ENCODE measurements around the gene DNAH6. TPM values are rescaled to one million over a fixed set of nuclear protein-coding genes. Genes with fewer than 3 reads are reported as not detected.

The DNAH6 gene
- total RNA-seq, 4 donors from 2014 or later = 1.00 to 2.9 (median 2.1) TPM

DNA sequence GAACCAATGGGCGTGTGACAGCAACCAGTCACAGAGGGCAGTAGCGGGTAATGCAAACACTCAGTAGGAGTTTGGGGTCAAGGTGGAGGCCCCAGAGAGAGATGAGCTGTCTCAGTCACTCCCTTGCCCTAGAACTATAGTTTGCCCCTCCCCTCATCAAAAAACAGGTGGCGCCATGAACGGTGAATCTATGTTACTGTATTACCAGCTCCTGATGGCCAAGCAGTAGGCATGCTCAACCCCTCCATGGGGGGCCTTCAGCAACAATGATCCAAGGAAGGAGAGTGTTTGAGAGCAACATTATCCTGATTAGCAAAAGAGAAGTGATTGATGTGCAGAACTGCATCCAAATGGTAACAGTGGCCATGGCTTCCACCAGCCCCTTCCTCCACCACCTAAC, 334.2 kb downstream of the DNAH6 start:
- H3K36me3 ChIP-seq = no peaks in the 10 kb centered on the region
- in situ Hi-C loops (cut with MboI; ENCODE audit: low pct_ligation_motif_present in 1 of 4, low pct_unique_long_range_greater_than_20kb in 1 of 4, low sequenced_read_pairs in 3 of 4) = loop anchor here in 1 of 4 donors (25.0 kb wide), 1 partner anchor 363 kb away; no protein-coding TSS in a partner anchor
- TF ChIP-seq EP300 (IDR thresholded peaks at IDR 0.05; ENCODE audit: low read depth) (no peak), POLR2A (IDR thresholded peaks at IDR 0.05) (no peak)
- H3K4me1 ChIP-seq = peaks cover 0 to 15% (median 8%) of the 10 kb centered on the region in 4 donors
- H3K4me3 ChIP-seq = no peak overlapping the region
- H3K27ac ChIP-seq = no peak overlapping the region
- WGBS, 2 donors (ENCODE audit: low coverage in 1 of 2) = 87% methylated on average over 4 of the region's 4 CpGs; no CpG with 5 or more reads in 1 of the 2 donors
- no peak for DNase-seq
- H3K27me3 ChIP-seq = no peaks in the 10 kb centered on the region
- intact Hi-C loops (cut with DNase I; ENCODE audit: low total_unique reads) = no loop called here
- H3K9me3 ChIP-seq = no peaks in the 10 kb centered on the region

DNA sequence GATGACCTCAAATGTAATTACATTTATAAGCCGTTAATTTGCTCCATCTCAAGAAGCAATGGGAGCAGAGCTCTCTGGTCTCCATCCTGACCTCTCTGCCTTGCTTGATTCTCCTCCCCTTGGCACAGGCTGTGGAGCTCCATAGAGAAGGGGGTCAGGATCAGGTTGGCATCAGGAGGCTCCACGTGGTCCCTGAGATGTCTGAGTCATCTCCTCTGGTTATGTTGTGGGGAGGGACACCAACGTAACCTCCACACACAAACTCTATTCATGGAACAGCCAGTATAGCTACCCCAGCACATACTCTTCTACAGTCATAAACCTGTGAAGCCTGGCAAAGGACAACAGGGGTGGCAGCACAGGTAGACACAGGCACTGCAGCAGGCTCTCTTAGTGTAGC, 335.6 kb downstream of the DNAH6 start:
- Histone ChIP-seq H3K27ac (no peak overlapping the region), H3K27me3 (no peaks in the 10 kb centered on the region), H3K36me3 (no peaks in the 10 kb centered on the region), H3K4me3 (no peak overlapping the region), H3K9me3 (no peaks in the 10 kb centered on the region), H3K4me1 (peaks cover 1 to 12% (median 2%) of the 10 kb centered on the region in 4 donors)
- no peak for DNase-seq
- TF ChIP-seq POLR2AphosphoS5 (IDR thresholded peaks at IDR 0.05) (no peak), POLR2A (IDR thresholded peaks at IDR 0.05) (no peak), EP300 (IDR thresholded peaks at IDR 0.05; ENCODE audit: low read depth) (no peak)
- TF ChIP-seq, protein P1, sequence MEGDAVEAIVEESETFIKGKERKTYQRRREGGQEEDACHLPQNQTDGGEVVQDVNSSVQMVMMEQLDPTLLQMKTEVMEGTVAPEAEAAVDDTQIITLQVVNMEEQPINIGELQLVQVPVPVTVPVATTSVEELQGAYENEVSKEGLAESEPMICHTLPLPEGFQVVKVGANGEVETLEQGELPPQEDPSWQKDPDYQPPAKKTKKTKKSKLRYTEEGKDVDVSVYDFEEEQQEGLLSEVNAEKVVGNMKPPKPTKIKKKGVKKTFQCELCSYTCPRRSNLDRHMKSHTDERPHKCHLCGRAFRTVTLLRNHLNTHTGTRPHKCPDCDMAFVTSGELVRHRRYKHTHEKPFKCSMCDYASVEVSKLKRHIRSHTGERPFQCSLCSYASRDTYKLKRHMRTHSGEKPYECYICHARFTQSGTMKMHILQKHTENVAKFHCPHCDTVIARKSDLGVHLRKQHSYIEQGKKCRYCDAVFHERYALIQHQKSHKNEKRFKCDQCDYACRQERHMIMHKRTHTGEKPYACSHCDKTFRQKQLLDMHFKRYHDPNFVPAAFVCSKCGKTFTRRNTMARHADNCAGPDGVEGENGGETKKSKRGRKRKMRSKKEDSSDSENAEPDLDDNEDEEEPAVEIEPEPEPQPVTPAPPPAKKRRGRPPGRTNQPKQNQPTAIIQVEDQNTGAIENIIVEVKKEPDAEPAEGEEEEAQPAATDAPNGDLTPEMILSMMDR (IDR thresholded peaks at IDR 0.05) = no peak
- intact Hi-C loops (cut with DNase I; ENCODE audit: low total_unique reads) = no loop called here
- in situ Hi-C loops (cut with MboI; ENCODE audit: low pct_ligation_motif_present in 1 of 4, low pct_unique_long_range_greater_than_20kb in 1 of 4, low sequenced_read_pairs in 3 of 4) = loop anchor here in 1 of 4 donors (25.0 kb wide), 1 partner anchor 365 kb away; no protein-coding TSS in a partner anchor
- WGBS, 2 donors (ENCODE audit: low coverage in 1 of 2) = 74 to 83% methylated on average over 2 to 3 of the region's 3 CpGs

DNA sequence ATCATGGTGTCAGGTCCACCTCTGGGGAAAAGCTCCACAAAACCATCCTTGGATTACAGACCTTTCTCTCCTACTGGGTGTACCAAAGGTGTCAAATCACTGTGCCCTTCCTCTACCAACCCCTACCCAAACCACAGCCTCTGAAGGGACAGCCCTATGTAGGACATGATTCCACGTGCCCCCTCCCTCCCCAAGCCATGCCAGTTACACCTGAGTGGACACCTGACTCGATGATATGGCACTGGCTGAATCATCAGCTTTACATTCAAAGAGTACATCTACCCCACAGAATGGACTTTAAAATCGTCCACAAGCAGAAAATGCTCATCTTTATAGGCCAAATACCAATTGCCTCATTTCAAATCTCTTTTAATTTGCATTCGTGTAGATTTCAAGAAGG, 338.6 kb downstream of the DNAH6 start:
- Histone ChIP-seq H3K4me1 (peaks cover 0 to 16% (median 7%) of the 10 kb centered on the region in 4 donors), H3K27me3 (no peaks in the 10 kb centered on the region), H3K9me3 (no peaks in the 10 kb centered on the region), H3K36me3 (no peaks in the 10 kb centered on the region), H3K4me3 (no peak overlapping the region), H3K27ac (no peak overlapping the region)
- in situ Hi-C loops (cut with MboI; ENCODE audit: low pct_ligation_motif_present in 1 of 4, low pct_unique_long_range_greater_than_20kb in 1 of 4, low sequenced_read_pairs in 3 of 4) (loop anchor here in 1 of 4 donors (25.0 kb wide), 1 partner anchor 368 kb away; no protein-coding TSS in a partner anchor), intact Hi-C loops (cut with DNase I; ENCODE audit: low total_unique reads) (no loop called here)
- WGBS, 2 donors (ENCODE audit: low coverage in 1 of 2) = 76 to 79% methylated on average over 4 of the region's 4 CpGs
- TF ChIP-seq, protein P1 (IDR thresholded peaks at IDR 0.05) = no peak
- TF ChIP-seq POLR2AphosphoS5 (IDR thresholded peaks at IDR 0.05) (no peak), POLR2A (IDR thresholded peaks at IDR 0.05) (no peak), EP300 (IDR thresholded peaks at IDR 0.05; ENCODE audit: low read depth) (no peak)
- DNase-seq = no peak

DNA sequence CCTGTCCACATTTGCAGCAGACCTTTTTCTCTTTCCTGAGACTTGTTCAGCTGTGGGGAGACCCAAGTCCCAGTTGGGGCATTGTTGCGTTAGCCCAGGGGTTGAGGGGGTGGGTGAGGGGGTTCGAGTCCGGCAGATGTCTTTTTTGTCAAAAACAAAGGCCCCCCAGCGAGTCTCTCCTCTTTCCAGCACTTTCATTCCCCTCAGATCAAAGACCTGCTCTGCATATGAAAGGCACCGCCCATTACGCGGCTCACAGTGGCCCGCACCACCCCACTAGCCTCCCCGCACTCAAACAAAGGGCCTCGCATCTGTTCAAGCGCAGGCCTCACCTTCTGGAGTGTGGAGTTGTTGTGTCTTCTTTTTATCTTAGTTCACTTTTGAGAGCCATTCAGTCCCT, 339.4 kb downstream of the DNAH6 start:
- in situ Hi-C loops (cut with MboI; ENCODE audit: low pct_ligation_motif_present in 1 of 4, low pct_unique_long_range_greater_than_20kb in 1 of 4, low sequenced_read_pairs in 3 of 4) (loop anchor here in 1 of 4 donors (25.0 kb wide), 1 partner anchor 368 kb away; no protein-coding TSS in a partner anchor), intact Hi-C loops (cut with DNase I; ENCODE audit: low total_unique reads) (no loop called here)
- H3K9me3 ChIP-seq = no peaks in the 10 kb centered on the region
- WGBS, 2 donors (ENCODE audit: low coverage in 1 of 2) = 59 to 90% methylated on average over 4 to 11 of the region's 11 CpGs
- no peaks in the 10 kb centered on the region for H3K27me3 ChIP-seq
- H3K4me1 ChIP-seq = peaks cover 0 to 16% (median 7%) of the 10 kb centered on the region in 4 donors
- H3K4me3 ChIP-seq = no peak overlapping the region
- H3K36me3 ChIP-seq = no peaks in the 10 kb centered on the region
- TF ChIP-seq POLR2AphosphoS5 (IDR thresholded peaks at IDR 0.05) (no peak), POLR2A (IDR thresholded peaks at IDR 0.05) (no peak), EP300 (IDR thresholded peaks at IDR 0.05; ENCODE audit: low read depth) (no peak)
- TF ChIP-seq, protein P1 (IDR thresholded peaks at IDR 0.05) = no peak
- no peak overlapping the region for H3K27ac ChIP-seq
- no peak for DNase-seq

Measured in transverse colon (tissue), 4 donors.